ENCODE data around the gene SUFU.

SUFU gene

GRCh38 chr10:102650655-102651454 lies 147.1 kb downstream of the SUFU start:
- peak overlapping the region; percentile 8 to 100 for H3K27ac ChIP-seq
- H3K4me3 ChIP-seq, result peak overlapping the region; percentile 77
- TF ChIP-seq CTCF (IDR thresholded peaks at IDR 0.05), result no peak
- DNase-seq (ENCODE audit: low spot score), result no peak

GRCh38 chr10:102651455-102652169 lies 147.8 kb downstream of the SUFU start:
- TF ChIP-seq CTCF (IDR thresholded peaks at IDR 0.05), result no peak
- DNase-seq (ENCODE audit: low spot score), result no peak
- H3K4me3 ChIP-seq, result peak overlapping the region; percentile 77
- H3K27ac ChIP-seq, result peak overlapping the region; percentile 2 to 100

- no peak for DNase-seq (ENCODE audit: low spot score)
- no peak for TF ChIP-seq CTCF (IDR thresholded peaks at IDR 0.05)
- no peak overlapping the region for H3K4me3 ChIP-seq
- H3K27ac ChIP-seq, result peak overlapping the region; percentile 2 to 100
Measured at GRCh38 chr10:102652170-102652916, 148.6 kb downstream of the SUFU start.

- TF ChIP-seq CTCF (IDR thresholded peaks at IDR 0.05), result no peak
- H3K27ac ChIP-seq, result no peak overlapping the region
Measured at GRCh38 chr10:102653060-102653459, 149.3 kb downstream of the SUFU start.

GRCh38 chr10:102654566-102654965 lies 150.8 kb downstream of the SUFU start:
- H3K27ac ChIP-seq, result no peak overlapping the region

More at GRCh38 chr10:102653060-102653459, 149.3 kb downstream of the SUFU start:
- no peak overlapping the region for H3K4me3 ChIP-seq
- DNase-seq (ENCODE audit: low spot score), result no peak

DNA sequence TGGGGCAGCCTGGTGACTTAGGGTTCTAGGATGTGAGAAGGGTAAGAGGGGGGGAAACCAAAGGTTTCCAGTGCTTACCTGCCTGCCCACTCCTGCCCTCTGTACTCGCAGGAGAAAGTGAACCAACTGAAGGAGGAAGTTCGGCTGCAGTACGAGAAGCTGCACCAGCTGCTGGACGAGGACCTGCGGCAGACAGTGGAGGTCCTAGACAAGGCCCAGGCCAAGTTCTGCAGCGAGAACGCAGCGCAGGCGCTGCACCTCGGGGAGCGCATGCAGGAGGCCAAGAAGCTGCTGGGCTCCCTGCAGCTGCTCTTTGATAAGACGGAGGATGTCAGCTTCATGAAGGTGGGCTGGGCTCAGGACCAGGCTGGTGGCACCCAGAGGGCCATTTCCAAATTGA lies 151.2 kb downstream of the SUFU start:
- Histone ChIP-seq H3K4me3 (no peak overlapping the region), H3K27ac (no peak overlapping the region)
- no peak for TF ChIP-seq CTCF (IDR thresholded peaks at IDR 0.05)
- DNase-seq (ENCODE audit: low spot score), result no peak

More at GRCh38 chr10:102654566-102654965, 150.8 kb downstream of the SUFU start:
- H3K4me3 ChIP-seq, result no peak overlapping the region
- no peak for TF ChIP-seq CTCF (IDR thresholded peaks at IDR 0.05)
- no peak for DNase-seq (ENCODE audit: low spot score)
